ENCODE data around the gene CCNT1. TPM values are rescaled to one million over a fixed set of nuclear protein-coding genes. Genes with fewer than 3 reads are reported as not detected.

CCNT1 gene
- total RNA-seq, 1 experiment from 2014 or later: 50.8 TPM

DNA sequence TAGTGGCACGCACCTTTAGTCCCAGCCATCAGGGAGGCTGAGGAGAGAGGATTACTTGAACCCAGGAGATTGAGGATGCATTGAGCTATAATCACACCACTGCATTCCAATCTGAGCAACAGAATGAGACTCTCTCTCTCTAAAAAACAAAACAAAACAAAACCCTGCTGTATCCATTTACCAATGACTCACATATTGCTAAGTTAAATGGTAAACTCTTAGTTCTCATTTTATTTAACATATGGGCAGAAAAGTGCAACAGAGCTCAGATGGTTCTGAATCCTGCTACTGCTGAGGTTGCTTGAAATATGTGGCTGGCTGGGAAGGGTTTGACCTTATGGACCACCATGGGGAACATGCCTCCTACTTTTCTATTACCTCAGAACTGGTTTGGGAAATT lies 33.7 kb upstream of the CCNT1 start:
- H3K9me3 ChIP-seq (ENCODE audit: insufficient read depth, low read depth): no peaks in the 10 kb centered on the region
- no peaks in the 10 kb centered on the region for H3K27me3 ChIP-seq (ENCODE audit: insufficient read depth, low read depth)
- H3K36me3 ChIP-seq (ENCODE audit: low read depth): no peaks in the 10 kb centered on the region
- H3K9me2 ChIP-seq (ENCODE audit: insufficient read depth): no peaks in the 10 kb centered on the region
- H3F3A ChIP-seq (ENCODE audit: insufficient read depth, low read depth): no peaks in the 10 kb centered on the region; the same call in 1 of the 2 replicates
- no peaks in the 10 kb centered on the region for H3K79me2 ChIP-seq (ENCODE audit: low read depth)
- 0 out of 2 replicates have a peak overlapping the region, but pooled peaks have one; percentile 34 for H2AFZ ChIP-seq
- 0 out of 2 replicates have a peak, but pooled peaks cover 3% of the 10 kb centered on the region for H3K4me1 ChIP-seq (replicated peaks; ENCODE audit: insufficient read depth)
- ChIA-PET POLR2A (ENCODE audit: unreplicated experiment) (no interaction called here), CTCF (interaction anchor here (0.5 to 0.7 kb wide), 2 partner anchors 71 to 597 kb away, joined by 3 read pairs; partner anchors contain the start of gene DNAJC22)
- H4K20me1 ChIP-seq (ENCODE audit: insufficient read depth): no peaks in the 10 kb centered on the region
- H3K4me2 ChIP-seq: no peak overlapping the region
- H3K27ac ChIP-seq: no peak overlapping the region
- DNase-seq: no peak
- no TSS peak for BruUV-seq (replicated peaks)
- no peak overlapping the region for H3K4me3 ChIP-seq
- TF ChIP-seq, protein P1, sequence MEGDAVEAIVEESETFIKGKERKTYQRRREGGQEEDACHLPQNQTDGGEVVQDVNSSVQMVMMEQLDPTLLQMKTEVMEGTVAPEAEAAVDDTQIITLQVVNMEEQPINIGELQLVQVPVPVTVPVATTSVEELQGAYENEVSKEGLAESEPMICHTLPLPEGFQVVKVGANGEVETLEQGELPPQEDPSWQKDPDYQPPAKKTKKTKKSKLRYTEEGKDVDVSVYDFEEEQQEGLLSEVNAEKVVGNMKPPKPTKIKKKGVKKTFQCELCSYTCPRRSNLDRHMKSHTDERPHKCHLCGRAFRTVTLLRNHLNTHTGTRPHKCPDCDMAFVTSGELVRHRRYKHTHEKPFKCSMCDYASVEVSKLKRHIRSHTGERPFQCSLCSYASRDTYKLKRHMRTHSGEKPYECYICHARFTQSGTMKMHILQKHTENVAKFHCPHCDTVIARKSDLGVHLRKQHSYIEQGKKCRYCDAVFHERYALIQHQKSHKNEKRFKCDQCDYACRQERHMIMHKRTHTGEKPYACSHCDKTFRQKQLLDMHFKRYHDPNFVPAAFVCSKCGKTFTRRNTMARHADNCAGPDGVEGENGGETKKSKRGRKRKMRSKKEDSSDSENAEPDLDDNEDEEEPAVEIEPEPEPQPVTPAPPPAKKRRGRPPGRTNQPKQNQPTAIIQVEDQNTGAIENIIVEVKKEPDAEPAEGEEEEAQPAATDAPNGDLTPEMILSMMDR (conservative IDR thresholded peaks at IDR 0.05): no peak
- TF ChIP-seq EZH2 (IDR thresholded peaks at IDR 0.05; ENCODE audit: low read depth): no peak
- intact Hi-C loops (cut with micrococcal nuclease; ENCODE audit: unreplicated experiment): loop anchor here (5.0 kb wide), 1 partner anchor 247 kb away; the partner anchor contains the start of gene DDN

DNA sequence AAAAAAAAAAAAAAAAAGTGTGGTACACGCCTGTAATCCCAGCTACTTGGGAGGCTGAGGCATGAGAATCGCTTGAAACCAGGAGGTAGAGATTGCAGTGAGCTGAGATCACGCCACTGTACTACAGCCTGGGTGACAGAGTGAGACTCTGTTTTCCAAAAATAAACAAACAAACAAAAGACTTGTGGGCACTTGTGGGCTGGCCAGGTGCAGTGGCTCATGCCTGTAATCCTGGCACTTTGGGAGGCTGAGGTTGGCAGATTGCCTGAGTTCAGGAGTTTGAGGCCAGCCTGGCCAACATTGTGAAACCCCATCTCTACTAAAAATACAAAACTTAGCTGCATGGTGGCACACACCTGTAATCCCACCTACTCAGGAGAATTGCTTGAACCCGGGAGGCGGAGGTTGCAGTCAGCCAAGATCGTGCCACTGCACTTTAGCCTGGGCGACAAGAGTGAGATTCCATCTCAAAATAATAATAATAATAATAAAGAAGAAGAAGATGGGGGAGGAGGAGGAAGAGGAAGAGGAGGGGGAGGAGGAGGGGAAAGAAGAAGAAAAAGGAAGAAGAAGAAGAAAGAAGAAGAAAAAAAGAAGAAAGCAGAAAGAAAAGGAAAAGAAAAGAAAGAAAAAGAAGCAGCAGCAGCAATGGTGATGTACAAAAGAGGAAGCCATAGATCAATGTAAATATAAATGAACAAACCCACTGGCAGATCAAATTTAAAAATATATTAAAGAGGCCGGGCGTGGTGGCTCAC lies 27.9 kb upstream of the CCNT1 start:
- intact Hi-C loops (cut with micrococcal nuclease; ENCODE audit: unreplicated experiment): no loop called here
- H3K9me3 ChIP-seq (ENCODE audit: insufficient read depth, low read depth): no peaks in the 10 kb centered on the region
- H3K4me1 ChIP-seq (replicated peaks; ENCODE audit: insufficient read depth): no peaks in the 10 kb centered on the region
- no peak for DNase-seq
- BruUV-seq (replicated peaks): no TSS peak
- ChIA-PET CTCF (no interaction called here), POLR2A (ENCODE audit: unreplicated experiment) (interaction anchor here (0.6 to 0.7 kb wide), 2 partner anchors 8 to 14 kb away, joined by 3 to 6 read pairs; no protein-coding TSS in a partner anchor)
- 0 out of 2 replicates have a peak, but pooled peaks cover 3% of the 10 kb centered on the region for H3K27me3 ChIP-seq (ENCODE audit: insufficient read depth, low read depth)
- H3K9me2 ChIP-seq (ENCODE audit: insufficient read depth): no peaks in the 10 kb centered on the region
- H2AFZ ChIP-seq: no peak overlapping the region
- H3K4me3 ChIP-seq: no peak overlapping the region
- H3F3A ChIP-seq (ENCODE audit: insufficient read depth, low read depth): no peaks in the 10 kb centered on the region; the same call in 1 of the 2 replicates
- TF ChIP-seq, protein P1 (conservative IDR thresholded peaks at IDR 0.05): no peak
- no peaks in the 10 kb centered on the region for H4K20me1 ChIP-seq (ENCODE audit: insufficient read depth)
- H3K36me3 ChIP-seq (ENCODE audit: low read depth): no peaks in the 10 kb centered on the region
- H3K4me2 ChIP-seq: no peak overlapping the region
- H3K27ac ChIP-seq: no peak overlapping the region
- no peaks in the 10 kb centered on the region for H3K79me2 ChIP-seq (ENCODE audit: low read depth)

DNA sequence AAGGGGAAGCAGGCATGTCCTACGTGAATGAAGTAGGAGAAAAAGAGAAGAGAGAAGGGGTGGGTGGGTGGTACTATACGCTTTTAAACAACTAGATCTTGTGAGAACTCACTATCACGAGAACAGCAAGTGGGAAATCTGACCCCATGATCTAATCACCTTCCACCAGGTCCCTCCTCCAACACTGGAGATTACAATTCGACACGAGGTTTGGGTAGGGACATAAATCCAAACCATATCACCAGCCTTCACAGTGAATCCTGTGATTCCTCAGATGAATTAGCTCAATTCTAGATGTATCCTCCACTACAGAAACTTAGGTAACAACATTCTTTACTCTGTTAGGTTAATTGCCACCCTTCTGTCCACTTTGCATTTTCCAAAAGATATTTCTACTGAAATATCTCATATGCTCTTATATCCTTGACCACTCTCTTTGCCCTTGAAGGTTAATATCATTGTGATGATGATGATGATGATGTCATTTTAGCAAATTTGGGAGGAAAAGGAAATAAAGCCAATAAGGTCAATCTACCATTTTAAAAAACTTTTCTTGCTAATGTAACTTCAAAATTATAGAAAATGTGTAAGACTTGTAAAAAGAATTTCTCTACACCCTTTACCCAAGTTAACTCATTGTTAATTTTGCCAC lies 23.2 kb upstream of the CCNT1 start:
- Histone ChIP-seq H3F3A (ENCODE audit: insufficient read depth, low read depth) (no peaks in the 10 kb centered on the region), H2AFZ (no peak overlapping the region)
- POLR2A ChIA-PET (ENCODE audit: unreplicated experiment): no interaction called here

More for the DNA sequence above, 23.2 kb upstream of the CCNT1 start:
- Histone ChIP-seq H3K79me2 (ENCODE audit: low read depth) (no peaks in the 10 kb centered on the region), H3K36me3 (ENCODE audit: low read depth) (no peaks in the 10 kb centered on the region), H4K20me1 (ENCODE audit: insufficient read depth) (no peaks in the 10 kb centered on the region), H3K9me3 (ENCODE audit: insufficient read depth, low read depth) (no peaks in the 10 kb centered on the region), H3K4me3 (no peak overlapping the region), H3K4me2 (no peak overlapping the region), H3K27me3 (ENCODE audit: insufficient read depth, low read depth) (0 out of 2 replicates have a peak, but pooled peaks cover 6% of the 10 kb centered on the region), H3K27ac (no peak overlapping the region), H3K4me1 (replicated peaks; ENCODE audit: insufficient read depth) (no peaks in the 10 kb centered on the region), H3K9me2 (ENCODE audit: insufficient read depth) (no peaks in the 10 kb centered on the region)
- no peak for TF ChIP-seq EZH2 (IDR thresholded peaks at IDR 0.05; ENCODE audit: low read depth)
- TF ChIP-seq, protein P1 (conservative IDR thresholded peaks at IDR 0.05): no peak
- DNase-seq: no peak
- BruUV-seq (replicated peaks): no TSS peak
- intact Hi-C loops (cut with micrococcal nuclease; ENCODE audit: unreplicated experiment): no loop called here
- CTCF ChIA-PET: interaction anchor here (0.5 to 0.7 kb wide), 2 partner anchors 18 to 151 kb away, joined by 3 to 5 read pairs; no protein-coding TSS in a partner anchor
